HepG2 (cell line): Measurements from ENCODE around the gene DTNA. TPM values are rescaled to one million over a fixed set of nuclear protein-coding genes. Genes with fewer than 3 reads are reported as not detected.

Experiments
- ATAC-seq: fragments of 200-7000 bp; cut with Tn5 transposase; 3 replicates; pipeline ENCODE4 v1.9.1; 2020; ENCODE audit warnings: mild to moderate bottlenecking, moderate library complexity
- BruUV-seq: library from RNA; stranded (reverse); fragments of 400-500 nt; replicated peaks from 2 replicates; lab custom pipeline; 2021; lab: Mats Ljungman, UMichigan
- CTCF ChIA-PET: fragments of 300-600 bp; formaldehyde crosslinking; extraction: SDS; loops from one replicate; lab custom pipeline; 2021; ENCODE audit warnings: low total read pairs, inconsistent platforms, low intra/inter-chr PET ratio; lab: Yijun Ruan, JAX
- POLR2A ChIA-PET: fragments of 350-600 bp; sonication (Branson Sonifier 250); formaldehyde crosslinking; loops from one replicate; lab custom pipeline; 2020; ENCODE audit warnings: antibody characterized with exemption, inconsistent platforms; lab: Yijun Ruan, JAX
- DNase-seq: peaks from one replicate; pipeline ENCODE4 v3.0.0-alpha.2; 2015; ENCODE audit warnings: low spot score
- FAIRE-seq: peaks from 3 replicates; lab custom pipeline; 2011; peaks lifted over from hg19 to GRCh38; lab: Jason Lieb, UNC
- H2AFZ ChIP-seq: one replicate; pipeline ENCODE4 v1.6.1; 2011; ENCODE audit warnings: low read length, inconsistent platforms
- H3K27ac ChIP-seq: fragments of 300-600 bp; 3 replicates; pipeline ENCODE4 v1.8.0; 2011; ENCODE audit warnings: mixed run types, mild to moderate bottlenecking, mixed read lengths, low read length, inconsistent platforms; ENCODE audit not compliant: insufficient read depth; ENCODE audit errors: extremely low read length
- H3K27me3 ChIP-seq, 2 experiments: fragments of 200-600 bp in 1 of 2; 2 replicates in 1 of 2; 3 replicates in 1 of 2; pipeline versions ENCODE4 v1.6.0 to v1.8.0; 2011; ENCODE audit warnings: low read length in 2 of 2, mild to moderate bottlenecking in 2 of 2, moderate library complexity in 2 of 2, inconsistent platforms in 1 of 2; ENCODE audit not compliant: insufficient read depth in 2 of 2, control insufficient read depth in 1 of 2
- H3K36me3 ChIP-seq, 2 experiments: fragments of 200-600 bp in 1 of 2; replicated peaks in 1 of 2; 2 replicates in 1 of 2; 3 replicates in 1 of 2; pipeline versions ENCODE4 v1.5.1 to v1.8.0; 2011; ENCODE audit warnings: low read length in 2 of 2, inconsistent platforms in 1 of 2; ENCODE audit not compliant: insufficient read depth in 2 of 2, control insufficient read depth in 1 of 2
- H3K4me1 ChIP-seq: 2 replicates; pipeline ENCODE4 v1.5.1; 2012; ENCODE audit warnings: low read length, inconsistent platforms; ENCODE audit not compliant: insufficient read depth
- H3K4me2 ChIP-seq: 2 replicates; pipeline ENCODE4 v1.6.0; 2011; ENCODE audit warnings: low read depth, low read length, inconsistent platforms
- H3K4me3 ChIP-seq, 3 experiments: fragments of 200-600 bp in 1 of 3; sonication (generic), shearing (Covaris generic) in 1 of 3; replicated peaks in 1 of 3; 2 replicates each; pipeline ENCODE4 v1.5.1; 2011 to 2016; ENCODE audit warnings: low read length in 3 of 3, inconsistent platforms in 2 of 3, low read depth in 2 of 3, mild to moderate bottlenecking in 2 of 3, control low read depth in 1 of 3, mixed read lengths in 1 of 3; ENCODE audit not compliant: insufficient read depth in 1 of 3
- H3K79me2 ChIP-seq: one replicate; pipeline ENCODE4 v1.6.1; 2011; ENCODE audit warnings: low read length, inconsistent platforms; ENCODE audit not compliant: insufficient read depth
- H3K9ac ChIP-seq: 2 replicates; pipeline ENCODE4 v1.6.0; 2011; ENCODE audit warnings: mild to moderate bottlenecking, low read depth, low read length, inconsistent platforms; ENCODE audit not compliant: insufficient read depth
- H3K9me3 ChIP-seq: 2 replicates; pipeline ENCODE4 v1.5.1; 2012; ENCODE audit warnings: mild to moderate bottlenecking, low read length
- H4K20me1 ChIP-seq: 2 replicates; pipeline ENCODE4 v1.6.0; 2011; ENCODE audit warnings: inconsistent platforms, mild to moderate bottlenecking, low read length, moderate library complexity; ENCODE audit not compliant: insufficient read depth
- BCL6 ChIP-seq: IDR thresholded peaks from 2 replicates; pipeline ENCODE4 v1.6.1; 2016; ENCODE audit warnings: missing genetic modification reagents, missing compliant biosample characterization
- CBX1 ChIP-seq: IDR thresholded peaks from one replicate; pipeline ENCODE4 v1.6.1; 2016; ENCODE audit warnings: antibody characterized with exemption, low read depth
- EHMT2 ChIP-seq: fragments of 200-600 bp; sonication (generic); IDR thresholded peaks from 2 replicates; pipeline ENCODE4 v1.7.0; 2017; ENCODE audit warnings: antibody characterized with exemption, low read depth, low read length, borderline replicate concordance
- HNRNPH1 ChIP-seq: fragments of 200-400 bp; formaldehyde crosslinking; optimal IDR thresholded peaks from 2 replicates; pipeline ENCODE3; 2017; ENCODE audit warnings: mild to moderate bottlenecking, low read depth, low read length
- JUNB ChIP-seq: sonication (generic); formaldehyde crosslinking; IDR thresholded peaks from 2 replicates; pipeline ENCODE4 v1.8.0; 2022; ENCODE audit warnings: missing genetic modification reagents, mild to moderate bottlenecking, borderline replicate concordance
- MTF2 ChIP-seq: sonication (generic); formaldehyde crosslinking; IDR thresholded peaks from 2 replicates; pipeline ENCODE4 v1.5.0; 2020; ENCODE audit warnings: missing genetic modification reagents, borderline replicate concordance
- PAF1 ChIP-seq: IDR thresholded peaks from 2 replicates; pipeline ENCODE4 v1.6.1; 2016; ENCODE audit warnings: missing genetic modification reagents, missing compliant biosample characterization
- PRDM4 ChIP-seq: sonication (generic); formaldehyde crosslinking; IDR thresholded peaks from 2 replicates; pipeline ENCODE4 v1.9.0; 2021; ENCODE audit warnings: missing genetic modification reagents, borderline replicate concordance
- SKIL ChIP-seq: sonication (generic); formaldehyde crosslinking; IDR thresholded peaks from 2 replicates; pipeline ENCODE4 v1.8.0; 2022; ENCODE audit warnings: missing genetic modification reagents, mild to moderate bottlenecking, moderate library complexity, borderline replicate concordance
- SMAD9 ChIP-seq: sonication (generic); formaldehyde crosslinking; IDR thresholded peaks from 2 replicates; pipeline ENCODE4 v1.5.1; 2020; ENCODE audit warnings: mild to moderate bottlenecking, missing genetic modification reagents
- SRY ChIP-seq: sonication (generic); formaldehyde crosslinking; IDR thresholded peaks from 2 replicates; pipeline ENCODE4 v1.8.0; 2022; ENCODE audit warnings: mild to moderate bottlenecking, missing genetic modification reagents
- ZBTB2 ChIP-seq: sonication (generic); formaldehyde crosslinking; IDR thresholded peaks from 2 replicates; pipeline ENCODE4 v1.8.0; 2022; ENCODE audit warnings: low read depth, missing genetic modification reagents
- ZNF121 ChIP-seq: sonication (generic); formaldehyde crosslinking; IDR thresholded peaks from 2 replicates; pipeline ENCODE4 v1.5.0; 2020; ENCODE audit warnings: mild to moderate bottlenecking, missing genetic modification reagents
- ZNF143 ChIP-seq: sonication (generic); formaldehyde crosslinking; IDR thresholded peaks from 2 replicates; pipeline ENCODE4 v1.4.0; 2020; ENCODE audit warnings: missing genetic modification reagents
- ZNF576 ChIP-seq: sonication (generic); formaldehyde crosslinking; IDR thresholded peaks from 2 replicates; pipeline ENCODE4 v1.4.0; 2020; ENCODE audit warnings: mild to moderate bottlenecking, missing genetic modification reagents
- ZNF605 ChIP-seq: sonication (generic); formaldehyde crosslinking; IDR thresholded peaks from 2 replicates; pipeline ENCODE4 v1.8.0; 2022; ENCODE audit warnings: mild to moderate bottlenecking, missing genetic modification reagents
- ZNF761 ChIP-seq: sonication (generic); formaldehyde crosslinking; conservative IDR thresholded peaks from 2 replicates; pipeline ENCODE4 v1.4.0; 2020; ENCODE audit warnings: mild to moderate bottlenecking, missing genetic modification reagents
- ZSCAN31 ChIP-seq: sonication (generic); formaldehyde crosslinking; IDR thresholded peaks from 2 replicates; pipeline ENCODE4 v1.5.0; 2020; ENCODE audit warnings: low read depth, mild to moderate bottlenecking, missing genetic modification reagents
- WGBS: methylation state at CpG from one replicate; pipeline ENCODE4 v1.1.6; 2017; ENCODE audit warnings: low lambda C conversion rate; 5-methylcytosine and 5-hydroxymethylcytosine counted together
- in situ Hi-C: cut with HindIII; loops from 2 replicates; pipeline ENCODE4 v1.10.0; 2017; ENCODE audit warnings: low pct_unique_long_range_greater_than_20kb; ENCODE audit not compliant: extremely low pct_ligation_motif_present
- intact Hi-C: fragments of 100-400 bp; cut with micrococcal nuclease; formaldehyde crosslinking; loops from one replicate; pipeline ENCODE4 v1.10.0; 2022; ENCODE audit not compliant: unreplicated experiment
- polyA plus RNA-seq, 8 experiments: library from polyadenylated mRNA; depleted of rRNA in 3 of 8; stranded (reverse) in 7 of 8; unstranded in 1 of 8; fragments of >200 nt; fragmentation: Illumina TruSeq in 4 of 8; extraction: Trizol in 4 of 8; gene quantifications; 2 replicates each; pipeline versions ENCODE4 v1.2.1 to v1.2.3, GENCODE V29; 2011 to 2016; ENCODE audit warnings: low read depth in 4 of 8, missing spikeins in 1 of 8, mixed read lengths in 1 of 8; ENCODE audit not compliant: insufficient read depth in 1 of 8
- total RNA-seq, 5 experiments: library from RNA; depleted of rRNA; stranded (reverse); fragments of >200 nt; fragmentation: Illumina TruSeq; extraction: Trizol; gene quantifications; 2 replicates each; pipeline ENCODE4 v1.2.3, GENCODE V29; 2016; ENCODE audit warnings: low read depth in 1 of 5

The DTNA gene
- total and polyA plus RNA-seq, 2 of the 13 experiments (the other 11 are each of a cell fraction or from before 2014, with no cell fraction given): 8.5 to 29.0 TPM

GRCh38 chr18:34780856-34781255 is 70.8 kb downstream of the DTNA start:
- whole genome bisulfite sequencing: 93% methylated on average over 2 of the region's 2 CpGs
- FAIRE-seq: no peak
- POLR2A ChIA-PET: no interaction called here
- Histone ChIP-seq H3K9ac (no peak overlapping the region), H4K20me1 (no peaks in the 10 kb centered on the region), H3K4me1 (no peaks in the 10 kb centered on the region), H3K4me2 (no peak overlapping the region), H3K79me2 (no peaks in the 10 kb centered on the region), H2AFZ (no peak overlapping the region), H3K4me3 (no peak overlapping the region), H3K9me3 (no peaks in the 10 kb centered on the region), H3K27me3 (no peaks in the 10 kb centered on the region), H3K27ac (no peak overlapping the region), H3K36me3 (no peaks in the 10 kb centered on the region)
- CTCF ChIA-PET: no interaction called here
- in situ Hi-C loops: loop anchor here (10.0 kb wide), 1 partner anchor 116 kb away; no protein-coding TSS in a partner anchor
- no peak for DNase-seq
- TF ChIP-seq PRDM4 (no peak), ZNF143 (CRISPR knock-in tag) (no peak), ZSCAN31 (CRISPR knock-in tag) (no peak), PAF1 (CRISPR knock-in tag) (no peak), HNRNPH1 (no peak), BCL6 (no peak), CBX1 (no peak), SKIL (CRISPR knock-in tag) (no peak), ZNF576 (CRISPR knock-in tag) (no peak), ZNF605 (CRISPR knock-in tag) (no peak), ZNF121 (CRISPR knock-in tag) (no peak), MTF2 (no peak), SMAD9 (CRISPR knock-in tag) (no peak), JUNB (CRISPR knock-in tag) (no peak), EHMT2 (no peak), ZBTB2 (CRISPR knock-in tag) (no peak), ZNF761 (no peak), SRY (CRISPR knock-in tag) (no peak)
- intact Hi-C loops: loop anchor here (5.0 kb wide), 1 partner anchor 44 kb away; no protein-coding TSS in a partner anchor
- ATAC-seq: no peak
- BruUV-seq: no TSS peak
